NCI-H1048 (cell line): ENCODE results near the gene SAP30.

ENCODE experiments used
- DNase-seq: peaks from one replicate; lab custom pipeline; 2025; lab: John Stamatoyannopoulos, UW

Gene SAP30

GRCh38 chr4:173367946-173368345 is 2.8 kb upstream of the SAP30 start:
- no peak for DNase-seq

GRCh38 chr4:173370130-173370476 is 651 bp upstream of the SAP30 start:
- no peak for DNase-seq

GRCh38 chr4:173371292-173372192 is 788 bp downstream of the SAP30 start:
- DNase-seq = peak; percentile 39

GRCh38 chr4:173374588-173374987 is 3.8 kb downstream of the SAP30 start:
- DNase-seq = no peak

GRCh38 chr4:173379929-173380328 is 9.2 kb downstream of the SAP30 start:
- no peak for DNase-seq

- no peak for DNase-seq
These were observed 10.2 kb downstream of the SAP30 start for GRCh38 chr4:173380987-173381386.

- no peak for DNase-seq
These were observed 10.9 kb downstream of the SAP30 start for GRCh38 chr4:173381610-173382009.

GRCh38 chr4:173382349-173382748 is 11.6 kb downstream of the SAP30 start:
- DNase-seq = no peak

- DNase-seq = no peak
These were observed 16.0 kb downstream of the SAP30 start for GRCh38 chr4:173386751-173387150.

GRCh38 chr4:173391701-173392100 is 20.9 kb downstream of the SAP30 start:
- DNase-seq = no peak

- no peak for DNase-seq
These were observed 26.9 kb downstream of the SAP30 start for GRCh38 chr4:173397604-173398003.

GRCh38 chr4:173398220-173398619 is 27.5 kb downstream of the SAP30 start:
- no peak for DNase-seq

GRCh38 chr4:173398779-173399415 is 28.1 kb downstream of the SAP30 start, which contains the start of gene SCRG1:
Gene SCRG1 (minus strand): TSS chr4:173399116. CDS start chr4:173391414, 7,702 bp downstream.
- no peak for DNase-seq

GRCh38 chr4:173401063-173401462 is 30.3 kb downstream of the SAP30 start:
- no peak for DNase-seq

GRCh38 chr4:173403051-173403450 is 32.3 kb downstream of the SAP30 start:
- DNase-seq = no peak

GRCh38 chr4:173404296-173404865 is 33.6 kb downstream of the SAP30 start:
- no peak for DNase-seq

GRCh38 chr4:173405840-173406606 is 35.3 kb downstream of the SAP30 start:
- no peak for DNase-seq

- no peak for DNase-seq
These were observed 39.3 kb downstream of the SAP30 start for GRCh38 chr4:173410079-173410478.

GRCh38 chr4:173411106-173411693 is 40.4 kb downstream of the SAP30 start:
- no peak for DNase-seq

GRCh38 chr4:173413036-173413435 is 42.3 kb downstream of the SAP30 start:
- no peak for DNase-seq

GRCh38 chr4:173414456-173414855 is 43.7 kb downstream of the SAP30 start:
- no peak for DNase-seq

GRCh38 chr4:173415092-173415491 is 44.3 kb downstream of the SAP30 start:
- DNase-seq = no peak
